DMS53 (cell line): ENCODE results near the gene TDRD12.
"Not testable (repeated sequence)": the region's sequence is repeated elsewhere in the genome, so short reads cannot be mapped to it uniquely, and the experiment has no call there.

ENCODE experiments used
- DNase-seq: peaks from one replicate; lab custom pipeline; 2025; lab: John Stamatoyannopoulos, UW

TDRD12 gene

DNA sequence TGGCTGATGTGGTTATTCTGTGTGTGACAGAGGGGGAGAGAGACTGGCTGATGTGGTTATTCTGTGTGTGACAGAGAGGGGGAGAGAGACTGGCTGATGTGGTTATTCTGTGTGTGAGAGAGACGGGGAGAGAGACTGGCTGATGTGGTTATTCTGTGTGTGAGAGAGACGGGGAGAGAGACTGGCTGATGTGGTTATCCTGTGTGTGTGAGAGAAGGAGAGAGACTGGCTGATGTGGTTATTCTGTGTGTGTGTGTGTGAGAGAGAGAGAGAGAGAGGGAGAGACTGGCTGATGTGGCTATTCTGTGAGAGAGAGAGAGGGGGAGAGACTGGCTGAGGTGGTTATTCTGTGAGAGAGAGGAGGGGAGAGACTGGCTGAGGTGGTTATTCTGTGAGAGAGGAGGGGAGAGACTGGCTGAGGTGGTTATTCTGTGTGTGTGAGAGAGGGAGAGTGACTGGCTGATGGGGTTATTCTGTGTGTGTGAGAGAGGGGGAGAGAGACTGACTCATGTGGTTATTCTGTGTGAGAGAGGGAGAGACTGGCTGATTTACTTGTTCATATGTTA, 27.1 kb downstream of the TDRD12 start:
- DNase-seq, result peak; percentile 72

DNA sequence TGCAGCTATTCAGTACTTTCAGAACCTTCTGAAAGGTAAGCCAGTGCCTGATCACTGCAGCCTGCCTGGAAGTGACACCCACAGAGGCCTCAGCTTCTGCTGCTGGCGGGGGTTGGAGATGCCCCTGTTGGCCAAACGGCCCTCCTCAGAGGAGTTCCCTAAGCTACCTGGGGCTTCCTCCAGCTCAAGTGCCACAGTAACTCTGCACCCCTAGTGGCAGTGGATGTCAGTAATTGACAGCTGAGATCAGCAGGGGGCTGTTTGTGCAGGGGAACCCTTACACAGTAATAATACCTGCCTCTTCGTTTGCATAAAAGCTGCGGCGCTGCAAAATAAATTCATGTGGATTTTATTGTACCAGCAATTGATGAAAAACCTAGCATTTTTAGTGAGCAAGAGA, 28.9 kb downstream of the TDRD12 start:
- DNase-seq, result no peak

DNA sequence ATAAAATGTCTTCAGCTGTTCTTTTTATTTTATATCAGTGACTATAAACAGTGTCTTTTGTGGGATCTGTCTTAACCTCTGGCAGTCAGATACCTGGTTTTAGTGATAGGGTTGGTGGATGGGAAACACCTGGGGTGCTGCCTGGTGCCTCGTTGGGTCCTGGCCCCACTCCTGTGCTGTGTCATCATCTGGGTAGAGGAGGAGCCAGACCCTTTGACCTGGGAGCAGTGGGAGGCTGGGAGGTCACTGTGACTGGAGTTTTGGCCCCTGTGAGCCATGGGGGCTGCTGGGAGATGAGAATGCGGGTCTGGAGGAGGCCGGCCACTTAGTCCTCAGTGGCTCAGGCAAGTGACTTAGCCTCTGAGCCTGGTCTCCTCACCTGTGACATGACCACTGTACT, 29.4 kb downstream of the TDRD12 start:
- no peak for DNase-seq

DNA sequence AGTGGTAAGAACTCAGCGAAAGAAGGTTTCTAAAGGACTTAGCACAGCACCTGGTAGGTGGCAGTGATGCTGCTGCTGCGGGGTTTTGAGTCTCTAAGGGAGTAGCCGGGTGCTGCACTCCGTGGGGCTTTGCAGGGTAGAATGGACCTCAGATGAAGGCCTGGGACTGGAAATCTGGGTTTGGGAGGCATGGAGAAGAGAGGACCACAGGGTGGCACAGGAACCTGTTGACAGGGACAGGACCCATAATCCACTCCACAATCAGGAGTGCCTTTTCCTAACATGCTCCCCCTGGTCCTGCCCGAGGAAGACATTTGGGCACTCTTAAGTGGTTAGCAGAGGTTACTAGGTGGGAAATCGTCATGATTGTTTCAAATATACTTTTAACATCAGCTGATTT, 29.8 kb downstream of the TDRD12 start:
- DNase-seq, result no peak

DNA sequence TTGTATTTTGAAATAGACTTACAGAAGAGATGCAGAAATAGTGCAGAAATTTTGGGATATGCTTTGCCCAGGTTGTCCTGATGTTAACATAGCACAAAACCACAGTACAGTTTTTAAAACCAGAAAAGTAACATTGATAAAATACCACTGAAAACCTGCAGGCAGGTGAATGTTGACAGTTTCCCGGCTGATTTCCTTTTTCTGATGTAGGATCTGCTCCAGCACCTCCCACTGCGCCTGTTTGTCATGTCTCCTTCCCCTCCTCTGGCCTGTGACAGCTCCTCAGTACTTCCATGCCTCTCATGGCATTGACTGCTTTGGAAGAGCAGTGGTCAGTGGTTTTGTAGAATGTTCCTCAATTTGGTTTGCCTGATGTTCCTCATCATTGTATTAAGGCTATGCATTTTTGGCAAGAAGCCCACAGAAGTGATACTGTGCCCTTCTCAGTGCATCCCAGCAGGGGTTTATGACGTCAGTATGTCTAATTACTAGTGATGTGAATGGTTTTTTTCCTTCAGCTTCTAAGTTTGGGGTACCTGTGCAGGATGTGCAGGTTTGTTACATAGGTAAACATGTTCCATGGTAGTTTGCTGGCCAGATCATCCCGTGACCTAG, 31.0 kb downstream of the TDRD12 start:
- peak; percentile 22 for DNase-seq

DNA sequence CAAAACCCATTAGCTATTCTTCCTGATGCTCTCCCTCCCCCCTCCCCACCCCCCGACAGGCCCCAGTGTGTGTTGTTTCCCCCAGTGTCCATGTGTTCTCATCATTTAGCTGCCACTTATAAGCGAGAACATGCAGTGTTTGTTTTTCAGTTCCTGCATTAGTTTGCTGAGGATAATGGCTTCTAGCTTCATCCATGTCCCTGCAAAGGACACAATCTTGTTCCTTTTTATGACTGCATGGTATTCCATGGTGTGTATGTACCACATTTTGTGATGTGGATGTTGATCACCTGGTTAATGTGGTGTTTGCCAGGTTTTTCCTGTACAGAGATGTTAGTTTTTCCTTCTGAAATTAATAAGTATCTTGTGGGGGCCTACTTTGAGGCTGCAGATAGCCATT, 31.5 kb downstream of the TDRD12 start:
- DNase-seq, result no peak

DNA sequence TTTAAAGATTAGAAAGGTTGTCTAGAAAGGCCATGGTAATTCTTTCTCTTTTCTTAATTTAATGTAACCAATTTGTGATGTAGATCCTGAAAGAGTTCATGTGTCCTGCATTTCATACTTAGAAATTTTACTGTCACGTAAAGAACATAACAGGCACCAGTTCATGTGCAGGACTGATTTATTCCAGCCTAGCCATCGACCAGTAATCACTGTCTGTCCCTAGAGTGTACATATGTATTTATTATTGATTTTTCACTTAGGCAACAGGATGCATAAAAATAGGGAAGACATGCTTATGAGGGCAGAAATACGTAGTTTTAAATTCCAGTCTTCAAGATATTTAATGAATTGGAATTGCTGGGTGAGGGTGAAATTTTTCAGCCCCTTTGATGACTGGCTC, 37.6 kb downstream of the TDRD12 start:
- DNase-seq, result no peak

DNA sequence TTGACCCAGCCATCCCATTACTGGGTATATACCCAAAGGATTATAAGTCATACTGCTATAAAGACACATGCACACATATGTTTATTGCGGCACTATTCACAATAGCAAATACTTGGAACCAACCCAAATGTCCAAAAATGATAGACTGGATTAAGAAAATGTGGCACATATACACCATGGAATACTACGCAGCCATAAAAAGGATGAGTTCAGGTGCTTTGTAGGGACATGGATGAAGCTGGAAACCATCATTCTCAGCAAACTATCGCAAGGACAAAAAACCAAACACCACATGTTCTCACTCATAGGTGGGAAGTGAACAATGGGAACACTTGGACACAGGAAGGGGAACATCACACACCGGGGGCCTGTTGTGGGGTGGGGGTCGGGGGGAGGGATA, 45.8 kb downstream of the TDRD12 start:
- not testable (repeated sequence) for DNase-seq

DNA sequence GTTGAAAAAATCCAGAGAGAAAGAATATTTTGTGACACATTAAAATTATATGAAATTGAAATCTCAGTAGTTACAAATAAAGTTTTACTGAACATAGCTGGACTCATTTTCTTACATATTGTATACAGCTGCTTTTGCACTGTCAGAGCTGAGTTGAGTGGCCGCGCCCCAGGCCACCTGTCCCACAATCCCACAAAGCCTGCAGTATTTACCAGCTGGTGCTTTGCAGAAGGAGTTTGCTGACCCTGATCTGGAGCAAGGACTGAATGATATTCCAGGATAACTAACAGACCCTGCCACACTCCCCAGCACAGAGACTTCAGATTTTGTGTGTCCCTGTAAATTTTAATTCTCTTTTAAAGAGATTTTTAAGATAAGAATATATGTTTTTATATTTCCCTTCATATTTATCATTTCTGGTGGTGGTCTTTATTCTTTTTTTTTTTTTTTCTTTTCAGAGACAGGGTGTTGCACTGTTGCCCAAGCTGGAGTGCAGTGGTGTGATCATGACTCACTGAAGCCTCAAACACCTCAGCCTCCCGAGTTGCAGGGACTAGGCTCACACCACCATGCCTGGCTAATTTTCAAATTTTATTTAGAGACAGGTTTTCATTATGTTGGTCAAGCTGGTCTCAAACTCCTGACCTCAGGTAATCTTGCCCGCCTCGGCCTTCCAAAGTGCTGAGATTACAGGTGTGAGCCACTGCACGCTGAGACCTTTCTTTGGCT, 48.5 kb downstream of the TDRD12 start:
- DNase-seq, result peak; percentile 29

DNA sequence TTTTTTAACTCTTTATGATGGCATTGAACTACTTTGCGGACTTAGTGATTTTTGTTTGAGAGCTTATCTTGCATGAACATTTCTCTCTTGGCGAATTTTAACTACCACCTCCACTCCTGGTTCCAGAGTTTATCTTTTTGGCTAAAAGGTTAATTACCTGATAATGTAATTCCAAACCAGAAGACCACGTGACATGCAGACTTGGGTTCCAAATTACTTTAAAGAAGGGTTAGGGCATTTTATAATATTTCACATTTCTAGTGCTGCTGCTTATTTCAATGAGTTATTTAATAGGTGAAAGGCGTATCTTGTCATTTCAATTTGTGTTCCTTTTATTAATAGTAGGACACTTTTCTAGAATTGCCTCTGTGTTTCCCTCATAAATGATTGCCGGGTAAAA, 52.0 kb downstream of the TDRD12 start:
- DNase-seq, result no peak

DNA sequence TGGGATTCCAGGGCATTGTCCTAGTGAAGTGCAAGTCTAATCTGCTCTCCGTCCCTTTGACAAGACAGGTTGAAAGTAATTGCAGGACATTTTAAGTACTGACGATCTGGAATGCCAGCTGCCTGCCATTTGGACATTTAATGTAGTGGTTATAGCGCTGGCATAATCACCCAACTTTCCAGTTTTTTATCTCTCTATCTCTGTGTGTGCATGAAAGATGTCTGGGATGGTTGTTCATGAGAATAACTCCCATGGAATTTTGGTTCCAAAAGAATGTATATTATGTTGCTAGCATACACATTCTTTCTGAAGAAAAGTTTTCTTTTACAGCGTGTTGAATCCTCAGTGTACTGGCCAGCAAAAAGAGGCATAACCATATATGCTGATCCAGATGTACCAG, 53.6 kb downstream of the TDRD12 start:
- DNase-seq, result no peak

DNA sequence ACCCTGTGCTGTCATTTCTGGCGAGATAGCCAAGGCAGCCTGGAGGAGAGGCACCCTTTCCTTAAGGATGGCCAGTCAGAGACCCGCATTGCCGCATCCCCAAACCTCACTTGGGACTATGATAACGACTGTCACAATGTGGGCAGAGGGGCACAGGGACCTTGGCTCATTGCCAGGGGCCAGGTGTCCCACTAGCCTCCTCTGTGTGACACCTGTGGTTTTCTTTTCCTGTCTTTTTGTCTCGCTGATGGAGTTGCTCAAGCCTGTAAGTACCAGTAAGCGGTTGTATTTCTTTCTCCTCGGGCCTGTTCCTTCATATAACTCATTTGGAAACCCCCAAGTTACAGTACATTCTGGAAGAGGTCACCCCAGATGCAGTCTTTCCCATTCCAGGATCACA, 59.5 kb downstream of the TDRD12 start:
- no peak for DNase-seq

DNA sequence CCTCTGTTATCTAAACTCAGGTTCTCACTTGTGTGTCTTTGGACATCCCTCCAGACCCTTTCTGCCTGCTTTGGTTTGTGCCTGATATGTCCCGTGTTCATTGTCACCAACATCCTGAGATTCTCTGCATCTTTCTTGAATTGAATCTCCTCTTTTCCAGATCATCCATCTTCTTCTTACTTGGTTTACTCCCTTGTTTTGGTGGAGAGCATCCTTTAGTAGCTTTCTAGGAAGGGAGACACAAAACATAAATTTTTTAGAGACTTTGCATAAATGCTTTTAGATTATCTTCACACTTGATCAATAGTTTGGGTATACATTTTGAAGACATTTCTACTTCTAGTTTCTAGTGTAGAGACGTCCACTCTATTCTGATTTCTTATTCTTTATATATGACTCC, 61.7 kb downstream of the TDRD12 start:
- no peak for DNase-seq

DNA sequence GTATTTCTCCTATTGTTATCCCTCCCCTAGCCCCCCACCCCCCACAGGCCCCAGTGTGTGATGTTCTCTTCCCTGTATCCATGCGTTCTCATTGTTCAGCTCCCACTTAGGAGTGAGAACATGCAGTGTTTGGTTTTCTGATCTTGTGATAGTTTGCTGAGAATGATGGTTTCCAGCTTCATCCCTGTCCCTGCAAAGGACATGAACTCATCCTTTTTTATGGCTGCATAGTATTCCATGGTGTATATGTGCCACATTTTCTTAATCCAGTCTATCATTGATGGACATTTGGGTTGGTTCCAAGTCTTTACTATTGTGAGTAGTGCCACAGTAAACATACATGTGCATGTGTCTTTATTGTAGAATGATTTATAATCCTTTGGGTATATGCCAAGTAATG, 62.5 kb downstream of the TDRD12 start:
- not testable (repeated sequence) for DNase-seq

DNA sequence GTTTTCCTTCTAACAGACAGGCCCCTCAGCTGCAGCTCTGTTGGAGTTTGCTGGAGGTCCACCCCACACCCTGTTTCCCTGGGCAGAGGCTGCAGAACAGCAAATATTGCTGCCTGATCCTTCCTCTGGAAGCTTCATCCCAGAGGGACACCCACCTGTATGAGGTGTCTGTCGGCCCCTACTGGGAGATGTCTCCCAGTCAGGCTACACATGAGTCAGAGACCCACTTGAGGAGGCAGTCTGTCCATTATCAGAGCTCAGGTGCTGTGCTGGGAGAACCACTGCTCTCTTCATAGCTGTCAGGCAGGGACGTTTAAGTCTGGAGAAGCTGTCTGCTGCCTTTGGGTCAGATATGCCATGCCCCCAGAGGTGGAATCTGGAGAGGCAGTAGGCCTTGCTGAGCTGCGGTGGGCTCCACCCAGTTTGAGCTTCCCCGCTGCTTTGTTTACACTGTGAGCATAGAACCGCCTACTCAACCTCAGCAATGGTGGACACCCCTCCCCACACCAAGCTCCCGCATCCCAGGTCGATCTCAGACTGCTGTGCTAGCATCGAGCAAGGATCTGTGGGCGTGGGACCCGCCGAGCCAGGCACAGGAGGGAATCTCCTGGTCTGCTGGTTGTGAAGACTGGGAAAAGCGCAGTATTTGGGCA, 67.7 kb downstream of the TDRD12 start:
- DNase-seq, result not testable (repeated sequence)

DNA sequence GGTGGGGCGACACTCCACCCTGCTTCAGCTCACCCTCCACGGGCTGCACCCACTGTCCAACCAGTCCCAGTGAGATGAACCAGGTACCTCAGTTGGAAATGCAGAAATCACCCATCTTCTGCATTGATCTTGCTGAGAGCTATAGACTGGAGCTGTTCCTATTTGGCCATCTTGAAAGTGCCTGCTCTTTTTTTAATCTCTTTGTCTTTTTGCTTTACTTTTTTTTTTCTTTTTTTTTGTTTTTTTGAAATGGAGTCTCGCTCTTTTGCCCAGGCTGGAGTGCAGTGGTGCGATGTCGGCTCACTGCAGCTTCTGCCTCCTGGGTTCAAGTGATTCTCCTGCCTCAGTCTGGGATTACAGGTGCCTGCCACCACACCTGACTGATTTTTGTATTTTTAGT, 68.3 kb downstream of the TDRD12 start:
- not testable (repeated sequence) for DNase-seq

DNA sequence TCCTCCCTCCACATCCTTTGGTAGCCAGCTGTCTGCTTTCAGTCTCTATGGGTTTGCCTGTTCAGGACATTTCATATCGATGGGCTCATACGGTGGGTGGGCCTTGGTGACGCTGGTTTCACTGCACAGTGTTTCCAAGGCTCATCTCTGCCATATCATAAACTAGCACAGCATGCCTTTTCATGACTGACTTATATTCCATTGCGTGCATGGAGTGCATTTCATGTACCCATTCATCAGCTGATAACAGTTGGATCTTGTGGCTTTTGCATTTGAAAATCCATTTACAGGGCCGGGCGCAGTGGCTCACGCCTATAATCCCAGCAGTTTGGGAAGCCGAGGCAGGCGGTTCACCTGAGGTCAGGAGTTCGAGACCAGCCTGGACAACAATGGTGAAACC, 69.9 kb downstream of the TDRD12 start:
- no peak for DNase-seq

DNA sequence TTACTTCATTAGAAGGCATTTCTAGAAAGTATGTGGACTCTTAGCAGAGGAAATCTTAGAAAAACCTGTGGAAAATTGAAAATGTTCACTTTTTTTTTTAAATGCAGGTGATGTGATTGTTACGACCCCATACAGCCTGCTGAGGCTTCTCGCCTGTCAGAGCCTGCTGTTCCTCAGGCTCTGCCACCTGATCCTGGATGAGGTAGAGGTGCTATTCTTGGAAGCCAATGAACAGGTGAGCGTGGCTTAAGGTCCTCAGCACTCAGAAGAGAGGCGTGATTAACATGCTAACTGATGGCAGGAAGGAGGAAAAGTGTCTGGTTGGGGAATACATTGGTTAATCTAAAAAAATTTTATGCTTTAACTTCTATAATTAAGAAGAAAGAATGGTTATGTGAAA, 78.6 kb downstream of the TDRD12 start:
- DNase-seq, result peak; percentile 93

DNA sequence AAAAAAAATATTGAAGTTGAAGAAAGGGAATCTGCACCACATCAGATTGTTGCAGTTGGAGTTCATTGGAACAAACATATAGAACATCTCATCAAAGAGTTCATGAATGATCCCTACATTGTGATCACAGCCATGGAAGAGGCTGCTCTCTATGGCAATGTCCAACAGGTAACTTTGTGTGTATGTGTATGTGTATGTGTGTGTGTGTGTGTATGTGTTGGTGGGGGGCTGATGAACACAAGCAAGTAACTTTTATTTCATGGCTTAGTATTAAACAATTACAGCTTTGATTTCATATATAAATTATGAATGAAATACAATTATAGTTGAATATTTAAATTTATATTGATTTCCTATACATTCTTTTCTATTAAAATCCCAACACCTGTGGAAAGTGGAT, 80.6 kb downstream of the TDRD12 start:
- no peak for DNase-seq

DNA sequence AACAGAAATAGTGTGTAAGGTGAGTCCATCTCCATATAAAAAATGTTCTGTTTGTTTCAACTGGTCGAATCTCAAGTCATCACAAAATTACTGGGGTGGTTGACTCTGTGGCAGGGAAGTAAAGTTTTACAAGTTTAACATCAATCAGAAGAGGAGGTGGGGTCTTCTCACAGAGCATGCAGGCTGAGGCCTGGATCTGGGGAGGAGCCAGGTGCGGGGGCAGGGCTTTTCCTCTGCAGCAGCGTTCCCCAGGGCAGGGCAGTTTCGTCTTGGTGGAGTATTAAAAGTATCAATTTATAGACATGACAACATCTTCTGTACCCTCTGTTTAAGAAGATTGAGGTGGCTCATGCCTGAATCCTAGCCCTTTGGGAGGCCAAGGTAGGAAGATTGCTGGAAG, 81.2 kb downstream of the TDRD12 start:
- no peak for DNase-seq

DNA sequence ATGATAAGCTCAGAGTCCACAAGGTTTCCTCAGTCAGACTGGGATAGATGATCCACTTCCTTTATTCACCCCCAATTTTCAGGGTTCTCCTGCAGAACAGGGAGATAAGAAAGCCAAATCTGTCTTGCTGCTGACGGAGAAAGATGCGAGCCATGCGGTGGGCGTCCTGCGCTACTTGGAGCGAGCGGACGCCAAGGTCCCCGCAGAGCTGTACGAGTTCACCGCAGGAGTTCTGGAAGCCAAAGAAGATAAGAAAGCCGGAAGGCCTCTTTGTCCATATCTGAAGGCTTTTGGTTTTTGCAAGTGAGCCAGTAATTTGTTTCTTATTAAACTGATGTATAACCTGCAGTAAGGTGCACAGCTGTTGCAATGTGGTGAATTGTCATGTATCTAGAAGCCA, 83.3 kb downstream of the TDRD12 start:
- DNase-seq, result no peak

DNA sequence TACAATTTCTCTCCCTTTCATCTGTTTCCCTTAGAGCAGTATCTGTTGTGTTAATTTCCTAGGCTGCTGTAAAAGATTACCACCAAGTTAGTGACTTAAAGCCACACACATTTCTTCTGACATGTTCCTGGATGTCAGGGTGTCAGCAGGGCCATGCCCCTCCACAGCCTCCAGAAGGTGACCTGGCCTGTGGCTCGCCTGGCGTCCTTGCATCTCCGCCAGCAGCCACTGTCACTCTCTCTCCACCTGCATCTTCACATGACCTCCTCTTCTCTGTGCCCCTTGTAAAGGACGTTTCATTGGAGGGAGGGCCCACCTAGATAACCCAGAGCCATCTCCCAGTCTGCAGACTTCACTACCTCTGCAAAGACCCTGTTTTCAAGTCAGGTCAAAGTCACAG, 88.7 kb downstream of the TDRD12 start:
- DNase-seq, result no peak

DNA sequence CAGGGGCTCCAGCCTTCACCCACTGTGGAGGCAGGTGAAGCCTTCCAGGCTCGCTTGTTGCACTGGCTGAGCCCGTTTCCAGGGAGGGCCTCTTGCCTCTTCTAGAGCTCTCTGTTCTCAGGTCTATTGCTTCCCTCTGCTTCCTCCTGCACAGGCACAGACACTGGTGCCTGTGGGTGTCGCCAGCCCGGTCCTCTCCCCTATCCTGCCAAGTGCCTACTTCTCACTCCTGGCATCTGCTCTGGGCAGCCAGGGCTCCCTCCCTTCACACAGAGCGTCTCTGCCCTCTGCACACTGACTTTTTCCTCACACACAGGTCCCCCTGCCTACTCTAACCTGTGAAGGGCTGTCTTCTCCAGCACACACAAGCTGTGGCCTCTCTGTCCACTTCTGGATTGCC, 89.7 kb downstream of the TDRD12 start:
- peak; percentile 89 for DNase-seq
